HCT116 (cell line): ENCODE measurements around the gene KCNJ16. TPM values are rescaled to one million over a fixed set of nuclear protein-coding genes. Genes with fewer than 3 reads are reported as not detected.

Experiments used
- ATAC-seq: fragments of 200-7000 bp; cut with Tn5 transposase; 2 replicates; pipeline ENCODE4 v1.9.1; 2020; ENCODE audit warnings: mild to moderate bottlenecking, moderate library complexity
- BruUV-seq: library from RNA; stranded (reverse); fragments of 400-500 nt; replicated peaks from 2 replicates; lab custom pipeline; 2021; lab: Mats Ljungman, UMichigan
- CTCF ChIA-PET: fragments of 300-600 bp; sonication (Branson Sonifier 250); formaldehyde crosslinking; loops from one replicate; lab custom pipeline; 2021; ENCODE audit warnings: antibody characterized with exemption; lab: Charles Lee
- POLR2A ChIA-PET: fragments of 300-600, 350-600 bp; sonication (Branson Sonifier 250); formaldehyde crosslinking; loops from one replicate; lab custom pipeline; 2021; ENCODE audit warnings: antibody characterized with exemption; lab: Charles Lee
- RAD21 ChIA-PET, 2 experiments: fragments of 300-600 bp; sonication (Branson Sonifier 250); formaldehyde crosslinking; loops; one replicate each; lab custom pipeline; 2023; ENCODE audit warnings: low total read pairs in 2 of 2; ENCODE audit not compliant: uncharacterized antibody in 2 of 2, unreplicated experiment in 2 of 2, low non-redundant PET in 1 of 2; lab: Charles Lee
- DNase-seq: peaks from one replicate; pipeline ENCODE4 v3.0.0-alpha.2; 2010; ENCODE audit warnings: low read depth, low spot score
- H2AFZ ChIP-seq: fragments of 200-600 bp; shearing (Covaris generic), sonication (generic); 2 replicates; pipeline ENCODE4 v1.6.1; 2017; ENCODE audit warnings: low read depth, mixed run types, mixed read lengths, antibody characterized with exemption, low read length; ENCODE audit not compliant: poor library complexity, severe bottlenecking
- H3K27ac ChIP-seq: 2 replicates; pipeline ENCODE4 v1.5.1; 2012; ENCODE audit warnings: low read depth, low read length
- H3K27me3 ChIP-seq: fragments of 200-600 bp; sonication (generic); 2 replicates; pipeline ENCODE4 v1.6.1; 2016; ENCODE audit warnings: mixed run types, low read length, mixed read lengths; ENCODE audit not compliant: insufficient read depth
- H3K36me3 ChIP-seq, 2 experiments: fragments of 200-500 bp in 1 of 2; fragments of 200-600 bp in 1 of 2; sonication (Bioruptor generic) in 1 of 2; sonication (generic) in 1 of 2; 2 replicates each; pipeline versions ENCODE4 v1.5.1 to v1.6.1; 2014 to 2016; ENCODE audit warnings: low read length in 2 of 2, inconsistent platforms in 1 of 2, mixed read lengths in 1 of 2, mixed run types in 1 of 2; ENCODE audit not compliant: insufficient read depth in 2 of 2, control insufficient read depth in 1 of 2
- H3K4me1 ChIP-seq, 2 experiments: fragments of 200-600 bp in 1 of 2; sonication (generic) in 1 of 2; 2 replicates each; pipeline versions ENCODE4 v1.5.1 to v1.6.1; 2012 to 2017; ENCODE audit warnings: low read length in 2 of 2, inconsistent platforms in 1 of 2, mild to moderate bottlenecking in 1 of 2, mixed read lengths in 1 of 2, mixed run types in 1 of 2, moderate library complexity in 1 of 2; ENCODE audit not compliant: insufficient read depth in 2 of 2, control insufficient read depth in 1 of 2
- H3K4me2 ChIP-seq: fragments of 200-600 bp; sonication (generic); 2 replicates; pipeline ENCODE4 v1.6.1; 2017; ENCODE audit warnings: mixed run types, low read length, mixed read lengths
- H3K4me3 ChIP-seq, 2 experiments: fragments of 200-600 bp in 1 of 2; sonication (generic) in 1 of 2; replicated peaks in 1 of 2; 2 replicates each; pipeline ENCODE4 v1.5.1; 2011 to 2016; ENCODE audit warnings: low read length in 2 of 2, control low read depth in 1 of 2, low read depth in 1 of 2, mild to moderate bottlenecking in 1 of 2, mixed read lengths in 1 of 2, mixed run types in 1 of 2
- H3K79me2 ChIP-seq: fragments of 200-600 bp; sonication (generic); 2 replicates; pipeline ENCODE4 v1.6.1; 2017; ENCODE audit warnings: mild to moderate bottlenecking, mixed run types, low read length, moderate library complexity, mixed read lengths; ENCODE audit not compliant: insufficient read depth
- H3K9ac ChIP-seq: fragments of 200-600 bp; sonication (generic); 2 replicates; pipeline ENCODE4 v1.6.1; 2016; ENCODE audit warnings: low read length, mixed read lengths
- H3K9me2 ChIP-seq: fragments of 200-600 bp; sonication (generic), shearing (Covaris generic); 2 replicates; pipeline ENCODE4 v1.6.1; 2017; ENCODE audit warnings: mixed run types, mild to moderate bottlenecking, moderate library complexity; ENCODE audit not compliant: insufficient read depth
- H3K9me3 ChIP-seq, 2 experiments: fragments of 200-500 bp in 1 of 2; fragments of 200-600 bp in 1 of 2; sonication (Bioruptor generic) in 1 of 2; sonication (generic) in 1 of 2; 2 replicates each; pipeline ENCODE4 v1.6.1; 2014 to 2017; ENCODE audit warnings: low read length in 2 of 2, mixed read lengths in 2 of 2, inconsistent platforms in 1 of 2, low read depth in 1 of 2, mild to moderate bottlenecking in 1 of 2, mixed run types in 1 of 2, moderate library complexity in 1 of 2; ENCODE audit not compliant: control insufficient read depth in 1 of 2, insufficient read depth in 1 of 2
- H4K20me1 ChIP-seq: fragments of 200-600 bp; sonication (generic), shearing (Covaris generic); 2 replicates; pipeline ENCODE4 v1.6.1; 2017; ENCODE audit warnings: mixed run types, mild to moderate bottlenecking, moderate library complexity; ENCODE audit not compliant: insufficient read depth
- CBX3 ChIP-seq: IDR thresholded peaks from 2 replicates; pipeline ENCODE4 v1.6.1; 2012; ENCODE audit warnings: low read depth
- CEBPB ChIP-seq: IDR thresholded peaks from 2 replicates; pipeline ENCODE4 v1.6.1; 2012; ENCODE audit warnings: low read depth
- ELF1 ChIP-seq: IDR thresholded peaks from 2 replicates; pipeline ENCODE4 v1.6.1; 2012; ENCODE audit warnings: low read depth, borderline replicate concordance
- FOSL1 ChIP-seq: IDR thresholded peaks from 2 replicates; pipeline ENCODE4 v1.6.1; 2012; ENCODE audit warnings: low read depth
- JUND ChIP-seq: IDR thresholded peaks from 2 replicates; pipeline ENCODE4 v1.6.1; 2012
- MAX ChIP-seq: IDR thresholded peaks from 2 replicates; pipeline ENCODE4 v1.6.1; 2012
- RAD21 ChIP-seq: IDR thresholded peaks from 2 replicates; pipeline ENCODE4 v1.6.1; 2012; ENCODE audit warnings: low read depth, mild to moderate bottlenecking
- SP1 ChIP-seq: IDR thresholded peaks from 2 replicates; pipeline ENCODE4 v1.6.1; 2012; ENCODE audit warnings: low read depth
- YY1 ChIP-seq: IDR thresholded peaks from 2 replicates; pipeline ENCODE4 v1.6.1; 2011; ENCODE audit warnings: low read length, low read depth, moderate library complexity, mild to moderate bottlenecking; ENCODE audit not compliant: insufficient replicate concordance; ENCODE audit errors: extremely low read depth
- ZBTB33 ChIP-seq: IDR thresholded peaks from 2 replicates; pipeline ENCODE4 v1.6.1; 2011; ENCODE audit warnings: mild to moderate bottlenecking, low read length, moderate library complexity; ENCODE audit not compliant: insufficient replicate concordance; ENCODE audit errors: extremely low read depth
- ZFX ChIP-seq: fragments of 450-650 bp; IDR thresholded peaks from 2 replicates; pipeline ENCODE4 v1.6.1; 2017
- ZNF274 ChIP-seq: fragments of 200-500 bp; sonication (Bioruptor generic); IDR thresholded peaks from 2 replicates; pipeline ENCODE4 v1.6.1; 2014; ENCODE audit warnings: mild to moderate bottlenecking, low read depth, low read length, inconsistent platforms
- intact Hi-C: fragments of 100-400 bp; cut with micrococcal nuclease; formaldehyde crosslinking; loops from 2 replicates; pipeline ENCODE4 v1.10.0; 2022
- total RNA-seq: library from RNA; stranded (reverse); gene quantifications from one replicate; pipeline ENCODE4 v1.2.1, GENCODE V29; 2021; ENCODE audit not compliant: unreplicated experiment
- TF ChIP-seq, protein P1 (sequence below): IDR thresholded peaks from 2 replicates; pipeline ENCODE4 v1.6.1; 2012; ENCODE audit warnings: low read depth
- TF ChIP-seq, protein P2 (sequence below), 3 experiments: fragments of 200-600 bp in 1 of 3; sonication (generic) in 1 of 3; IDR thresholded peaks in 2 of 3; conservative IDR thresholded peaks in 1 of 3; 2 replicates each; pipeline ENCODE4 v1.5.1; 2012 to 2017; ENCODE audit warnings: low read depth in 2 of 3, low read length in 2 of 3, antibody characterized with exemption in 1 of 3, borderline replicate concordance in 1 of 3, control low read depth in 1 of 3, mild to moderate bottlenecking in 1 of 3, mixed read lengths in 1 of 3, mixed run types in 1 of 3, moderate library complexity in 1 of 3; ENCODE audit not compliant: insufficient read depth in 1 of 3

The KCNJ16 gene
- total RNA-seq, 1 experiment from 2014 or later = not detected

GRCh38 chr17:70100983-70101382, 26.0 kb downstream of the KCNJ16 start (continued):
- TF ChIP-seq, protein P1, sequence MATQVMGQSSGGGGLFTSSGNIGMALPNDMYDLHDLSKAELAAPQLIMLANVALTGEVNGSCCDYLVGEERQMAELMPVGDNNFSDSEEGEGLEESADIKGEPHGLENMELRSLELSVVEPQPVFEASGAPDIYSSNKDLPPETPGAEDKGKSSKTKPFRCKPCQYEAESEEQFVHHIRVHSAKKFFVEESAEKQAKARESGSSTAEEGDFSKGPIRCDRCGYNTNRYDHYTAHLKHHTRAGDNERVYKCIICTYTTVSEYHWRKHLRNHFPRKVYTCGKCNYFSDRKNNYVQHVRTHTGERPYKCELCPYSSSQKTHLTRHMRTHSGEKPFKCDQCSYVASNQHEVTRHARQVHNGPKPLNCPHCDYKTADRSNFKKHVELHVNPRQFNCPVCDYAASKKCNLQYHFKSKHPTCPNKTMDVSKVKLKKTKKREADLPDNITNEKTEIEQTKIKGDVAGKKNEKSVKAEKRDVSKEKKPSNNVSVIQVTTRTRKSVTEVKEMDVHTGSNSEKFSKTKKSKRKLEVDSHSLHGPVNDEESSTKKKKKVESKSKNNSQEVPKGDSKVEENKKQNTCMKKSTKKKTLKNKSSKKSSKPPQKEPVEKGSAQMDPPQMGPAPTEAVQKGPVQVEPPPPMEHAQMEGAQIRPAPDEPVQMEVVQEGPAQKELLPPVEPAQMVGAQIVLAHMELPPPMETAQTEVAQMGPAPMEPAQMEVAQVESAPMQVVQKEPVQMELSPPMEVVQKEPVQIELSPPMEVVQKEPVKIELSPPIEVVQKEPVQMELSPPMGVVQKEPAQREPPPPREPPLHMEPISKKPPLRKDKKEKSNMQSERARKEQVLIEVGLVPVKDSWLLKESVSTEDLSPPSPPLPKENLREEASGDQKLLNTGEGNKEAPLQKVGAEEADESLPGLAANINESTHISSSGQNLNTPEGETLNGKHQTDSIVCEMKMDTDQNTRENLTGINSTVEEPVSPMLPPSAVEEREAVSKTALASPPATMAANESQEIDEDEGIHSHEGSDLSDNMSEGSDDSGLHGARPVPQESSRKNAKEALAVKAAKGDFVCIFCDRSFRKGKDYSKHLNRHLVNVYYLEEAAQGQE = no peak
- TF ChIP-seq CEBPB (no peak), ZFX (no peak), CBX3 (no peak), ZNF274 (no peak)
- TF ChIP-seq, all 23 proteins: peak for 0

DNA sequence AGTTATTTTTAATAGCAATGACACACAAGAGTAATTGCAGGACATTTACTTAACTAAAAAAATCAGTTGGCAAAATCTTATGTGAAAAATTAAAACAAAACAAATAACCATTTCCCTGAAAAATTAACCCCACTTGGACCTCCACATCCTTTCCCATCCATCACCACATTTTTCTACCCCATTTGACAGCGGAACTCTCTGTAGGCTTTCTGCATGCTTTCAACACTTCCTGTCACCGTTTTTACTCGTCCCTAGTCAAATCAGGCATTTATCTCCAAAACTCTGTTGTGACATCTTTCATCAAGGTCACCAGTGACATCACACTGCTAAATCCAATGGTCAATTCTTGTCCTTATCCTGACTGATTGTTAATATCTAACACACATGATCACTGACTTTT, 27.5 kb downstream of the KCNJ16 start:
- intact Hi-C loops = no loop called here
- CTCF ChIA-PET = no interaction called here
- H3K27ac ChIP-seq = no peak overlapping the region
- no TSS peak for BruUV-seq
- no peak overlapping the region for H3K4me2 ChIP-seq
- H3K27me3 ChIP-seq = no peaks in the 10 kb centered on the region
- DNase-seq = no peak
- ATAC-seq = no peak
- POLR2A ChIA-PET = no interaction called here
- H3K4me3 ChIP-seq = no peak overlapping the region
- no peak overlapping the region for H2AFZ ChIP-seq
- peaks cover 0 to 23% of the 10 kb centered on the region in 2 experiments; a peak in 1 of 4 replicates for H3K9me3 ChIP-seq
- H4K20me1 ChIP-seq = no peaks in the 10 kb centered on the region
- H3K9ac ChIP-seq = no peak overlapping the region
- H3K79me2 ChIP-seq = no peaks in the 10 kb centered on the region
- H3K9me2 ChIP-seq = no peaks in the 10 kb centered on the region
- RAD21 ChIA-PET = no interaction called here
- no peaks in the 10 kb centered on the region for H3K36me3 ChIP-seq
- no peaks in the 10 kb centered on the region for H3K4me1 ChIP-seq
- TF ChIP-seq YY1 (no peak), RAD21 (no peak), SP1 (no peak), FOSL1 (no peak), ZFX (no peak), MAX (no peak), ZBTB33 (no peak), ELF1 (no peak), JUND (no peak)
- TF ChIP-seq, protein P1 = no peak
- TF ChIP-seq, protein P2, sequence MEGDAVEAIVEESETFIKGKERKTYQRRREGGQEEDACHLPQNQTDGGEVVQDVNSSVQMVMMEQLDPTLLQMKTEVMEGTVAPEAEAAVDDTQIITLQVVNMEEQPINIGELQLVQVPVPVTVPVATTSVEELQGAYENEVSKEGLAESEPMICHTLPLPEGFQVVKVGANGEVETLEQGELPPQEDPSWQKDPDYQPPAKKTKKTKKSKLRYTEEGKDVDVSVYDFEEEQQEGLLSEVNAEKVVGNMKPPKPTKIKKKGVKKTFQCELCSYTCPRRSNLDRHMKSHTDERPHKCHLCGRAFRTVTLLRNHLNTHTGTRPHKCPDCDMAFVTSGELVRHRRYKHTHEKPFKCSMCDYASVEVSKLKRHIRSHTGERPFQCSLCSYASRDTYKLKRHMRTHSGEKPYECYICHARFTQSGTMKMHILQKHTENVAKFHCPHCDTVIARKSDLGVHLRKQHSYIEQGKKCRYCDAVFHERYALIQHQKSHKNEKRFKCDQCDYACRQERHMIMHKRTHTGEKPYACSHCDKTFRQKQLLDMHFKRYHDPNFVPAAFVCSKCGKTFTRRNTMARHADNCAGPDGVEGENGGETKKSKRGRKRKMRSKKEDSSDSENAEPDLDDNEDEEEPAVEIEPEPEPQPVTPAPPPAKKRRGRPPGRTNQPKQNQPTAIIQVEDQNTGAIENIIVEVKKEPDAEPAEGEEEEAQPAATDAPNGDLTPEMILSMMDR (IDR thresholded peaks at IDR 0.05 in 2 of 3, conservative IDR thresholded peaks at IDR 0.05 in 1 of 3; ENCODE audit: borderline replicate concordance in 1 of 3, insufficient read depth in 1 of 3, low read depth in 2 of 3, low read length in 2 of 3) = no peak
